Epithelial cell of proximal tubule (primary cell): Measurements from ENCODE around the gene ENPP4. TPM values are rescaled to one million over a fixed set of nuclear protein-coding genes. Genes with fewer than 3 reads are reported as not detected.

Experiments
- DNase-seq: peaks from one replicate; pipeline ENCODE4 v3.0.0-alpha.2; 2011; ENCODE audit warnings: low read depth
- H3K4me3 ChIP-seq: 2 replicates; pipeline ENCODE4 v1.5.1; 2011; ENCODE audit warnings: low read depth, mild to moderate bottlenecking, low read length
- CTCF ChIP-seq: conservative IDR thresholded peaks from 2 replicates; pipeline ENCODE4 v1.5.1; 2012; ENCODE audit warnings: low read depth, mild to moderate bottlenecking, low read length
- total RNA-seq: library from RNA; depleted of rRNA; stranded (reverse); fragments of >200 nt; gene quantifications from 2 replicates; pipeline ENCODE4 v1.2.3, GENCODE V29; 2015

ENPP4 gene
- total RNA-seq, 1 donor from 2014 or later, result 8.1 TPM

DNA sequence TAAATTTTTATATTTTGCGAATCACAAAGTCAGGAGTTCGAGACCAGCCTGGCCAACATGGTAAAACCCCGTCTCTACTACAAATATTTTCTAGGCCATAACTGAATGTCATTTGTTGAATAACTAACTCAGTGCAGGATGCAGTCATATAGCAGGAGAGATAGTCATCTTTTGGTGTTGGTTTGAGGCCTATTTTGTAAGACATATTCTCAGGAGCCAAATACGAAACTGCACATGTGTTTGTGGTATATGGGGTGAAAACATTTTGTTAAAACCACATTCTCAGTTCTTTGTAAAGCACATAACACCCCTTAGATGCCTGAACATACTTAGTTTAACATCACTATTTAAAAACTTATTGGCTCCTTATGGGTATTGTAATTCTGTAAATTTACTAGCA lies 45.7 kb downstream of the ENPP4 start:
- H3K4me3 ChIP-seq, result no peak overlapping the region
- DNase-seq, result no peak
- no peak for TF ChIP-seq CTCF

GRCh38 chr6:46175976-46176375 lies 46.2 kb downstream of the ENPP4 start:
- no peak overlapping the region for H3K4me3 ChIP-seq
- no peak for TF ChIP-seq CTCF
- no peak for DNase-seq

- no peak overlapping the region for H3K4me3 ChIP-seq
- peak; percentile 59 for DNase-seq
- no peak for TF ChIP-seq CTCF
These were observed 54.3 kb downstream of the ENPP4 start for GRCh38 chr6:46184114-46184513.

GRCh38 chr6:46186583-46186982 lies 56.8 kb downstream of the ENPP4 start:
- TF ChIP-seq CTCF, result no peak
- DNase-seq, result no peak

DNA sequence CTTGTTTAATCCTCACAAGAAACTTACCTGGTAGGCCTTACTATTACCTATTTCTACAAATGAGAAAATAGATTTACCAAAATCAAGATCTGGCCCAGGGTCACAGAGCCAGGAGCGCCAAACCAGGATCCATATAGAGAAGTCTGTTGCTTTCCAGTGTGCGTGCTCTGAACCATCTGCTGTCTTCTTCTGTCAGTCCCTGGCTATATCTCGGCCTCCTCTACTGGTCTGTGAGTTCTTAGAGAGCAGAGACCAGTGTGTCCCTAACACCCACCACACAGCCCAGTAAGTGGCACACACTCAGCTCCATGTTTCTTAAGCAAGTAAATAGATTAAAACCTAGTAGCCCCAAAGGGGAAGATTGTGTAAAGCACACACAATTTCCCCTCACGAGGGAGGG lies 59.9 kb downstream of the ENPP4 start:
- TF ChIP-seq CTCF, result no peak
- no peak for DNase-seq
- H3K4me3 ChIP-seq, result no peak overlapping the region

More at GRCh38 chr6:46186583-46186982, 56.8 kb downstream of the ENPP4 start:
- H3K4me3 ChIP-seq, result no peak overlapping the region

DNA sequence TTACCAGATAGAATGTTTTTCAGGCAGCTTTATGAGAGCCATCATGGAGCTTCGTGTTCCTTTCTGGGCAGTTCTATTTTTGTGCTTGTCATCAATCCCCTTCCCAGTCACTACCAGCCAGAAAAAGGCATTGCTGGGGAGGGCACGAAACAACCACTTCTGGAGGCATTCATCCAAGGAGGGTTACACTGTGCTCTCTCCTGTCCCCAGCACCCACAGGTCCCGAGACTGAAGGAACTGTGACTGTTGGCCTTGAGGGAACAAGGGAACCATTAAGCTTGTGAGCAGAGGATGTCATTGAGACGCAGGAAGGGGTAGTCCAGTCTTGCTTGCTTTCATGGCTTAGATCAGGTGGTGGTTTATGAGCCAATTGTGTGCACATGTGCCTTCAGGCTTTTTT lies 61.1 kb downstream of the ENPP4 start:
- H3K4me3 ChIP-seq, result no peak overlapping the region
- TF ChIP-seq CTCF, result no peak
- DNase-seq, result no peak

- TF ChIP-seq CTCF, result no peak
- peak; percentile 51 for DNase-seq
These were observed 62.2 kb downstream of the ENPP4 start for GRCh38 chr6:46191961-46192360.

More at GRCh38 chr6:46191961-46192360, 62.2 kb downstream of the ENPP4 start:
- H3K4me3 ChIP-seq, result no peak overlapping the region
